HS-27A (cell line): Measurements from ENCODE around the gene TMTC3.

ENCODE experiments used
- DNase-seq: peaks from one replicate; pipeline ENCODE4 v3.0.0-alpha.2; 2012; ENCODE audit warnings: low read depth, missing footprints

TMTC3 gene

GRCh38 chr12:88227263-88227662 lies 85.2 kb downstream of the TMTC3 start:
- no peak for DNase-seq

GRCh38 chr12:88227871-88228270 lies 85.8 kb downstream of the TMTC3 start:
- DNase-seq = no peak

DNA sequence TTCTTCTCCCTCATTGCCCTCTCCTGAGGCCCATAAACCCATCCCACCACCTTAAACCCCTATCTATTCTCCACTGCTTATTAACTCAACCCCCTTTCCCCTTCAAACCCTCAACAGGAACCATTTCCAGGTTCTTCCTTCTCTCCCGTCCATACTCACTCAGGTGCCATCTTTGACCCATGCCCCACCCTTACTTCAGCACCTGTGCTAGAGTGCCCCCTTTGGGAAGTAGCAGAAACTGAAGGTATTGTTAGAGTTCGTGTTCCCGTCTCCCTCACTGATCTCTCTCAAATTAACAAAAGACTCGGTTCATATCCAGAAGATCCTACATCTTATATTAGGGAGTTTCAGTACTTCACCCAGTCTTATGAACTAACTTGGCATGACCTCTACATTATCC lies 86.6 kb downstream of the TMTC3 start:
- no peak for DNase-seq

GRCh38 chr12:88230271-88230670 lies 88.2 kb downstream of the TMTC3 start:
- no peak for DNase-seq

- no peak for DNase-seq
Measured at GRCh38 chr12:88235183-88235833, 93.2 kb downstream of the TMTC3 start.

- DNase-seq = peak; percentile 17
Measured at GRCh38 chr12:88237954-88238353, 95.8 kb downstream of the TMTC3 start.

GRCh38 chr12:88238406-88238805 lies 96.3 kb downstream of the TMTC3 start:
- no peak for DNase-seq

- DNase-seq = peak; percentile 82
Measured at GRCh38 chr12:88241862-88242570, 99.9 kb downstream of the TMTC3 start.

DNA sequence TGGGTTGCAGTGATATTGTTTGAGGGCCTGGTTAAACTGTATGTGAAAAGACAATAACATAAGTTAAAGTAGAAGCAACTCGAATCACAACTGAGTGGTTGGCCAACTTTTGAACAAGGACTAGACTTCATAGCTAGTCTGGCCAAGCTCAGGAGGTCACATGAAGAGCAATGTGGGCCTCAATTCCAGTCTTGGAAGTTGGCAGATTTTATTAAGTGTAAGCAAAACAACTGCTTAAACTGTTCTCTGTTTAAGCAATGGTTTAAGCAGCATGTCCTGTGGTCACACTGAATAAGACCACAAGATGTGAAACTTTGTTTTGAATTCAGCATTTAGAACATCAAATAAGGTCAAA lies 100.4 kb downstream of the TMTC3 start:
- no peak for DNase-seq

- no peak for DNase-seq
Measured at GRCh38 chr12:88242939-88243338, 100.8 kb downstream of the TMTC3 start.

GRCh38 chr12:88243982-88244381 lies 101.9 kb downstream of the TMTC3 start:
- DNase-seq = no peak

DNA sequence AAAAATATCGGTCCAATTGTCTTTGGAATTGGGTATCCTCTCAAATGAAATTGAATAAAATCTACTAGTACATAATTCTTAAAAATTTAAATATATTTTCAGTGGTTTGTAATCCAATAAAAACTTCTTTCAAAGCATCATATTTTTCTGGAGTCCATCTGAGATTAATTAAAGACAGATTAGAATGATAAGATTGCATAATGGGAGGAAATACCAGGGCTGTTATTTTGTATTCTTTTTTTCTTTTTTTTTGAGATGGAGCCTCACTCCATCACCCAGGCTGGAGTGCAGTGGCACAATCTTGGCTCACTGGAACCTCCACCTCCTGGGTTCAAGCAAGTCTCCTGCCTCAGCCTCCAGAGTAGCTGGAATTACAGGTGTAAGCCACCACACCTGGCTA lies 103.8 kb downstream of the TMTC3 start:
- no peak for DNase-seq

DNA sequence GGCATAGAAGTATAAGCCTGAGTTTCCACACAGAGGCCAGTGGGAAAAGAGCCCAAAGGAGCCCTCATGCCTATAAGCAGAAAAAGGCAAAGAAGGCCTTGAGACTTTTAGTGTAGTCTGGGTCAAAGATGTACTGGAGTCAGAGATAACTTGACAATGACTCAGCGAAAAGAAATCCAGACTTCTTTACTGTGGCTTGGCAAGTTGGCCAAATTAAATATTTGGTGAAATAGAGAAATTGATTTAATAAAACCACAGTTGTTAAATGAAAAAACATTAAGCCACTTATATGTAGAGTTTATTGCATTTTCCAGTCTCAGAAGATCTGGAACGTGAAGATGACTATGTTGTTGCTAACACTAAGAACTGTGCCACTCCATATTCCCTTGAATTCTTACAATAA lies 105.1 kb downstream of the TMTC3 start:
- peak; percentile 46 for DNase-seq

- DNase-seq = no peak
Measured at GRCh38 chr12:88248606-88249005, 106.5 kb downstream of the TMTC3 start.
